Upper lobe of left lung (tissue), 4 donors: ENCODE measurements around the gene WDR13.

Experiments used
- CTCF ChIP-seq, 6 experiments: fragments of 450-650 bp in 4 of 6; fragments of 200-600 bp in 2 of 6; sonication (generic) in 2 of 6; IDR thresholded peaks; one replicate each; pipeline ENCODE4 v1.5.1; 2016 to 2019; ENCODE audit warnings: antibody characterized with exemption in 6 of 6
- EP300 ChIP-seq, 4 donors: sonication (generic); formaldehyde crosslinking; IDR thresholded peaks; one replicate each; pipeline ENCODE4 v1.5.1; 2017; ENCODE audit warnings: antibody characterized with exemption in 4 of 4, control low read depth in 2 of 4
- POLR2AphosphoS5 ChIP-seq, 2 donors: sonication (generic); formaldehyde crosslinking; IDR thresholded peaks; one replicate each; pipeline ENCODE4 v1.5.1; 2017; ENCODE audit warnings: antibody characterized with exemption in 2 of 2

- TF ChIP-seq CTCF (IDR thresholded peaks at IDR 0.05) (no peak), EP300 (IDR thresholded peaks at IDR 0.05) (no peak), POLR2AphosphoS5 (IDR thresholded peaks at IDR 0.05) (no peak)
These were observed 1.4 kb upstream of the WDR13 start for GRCh38 chrX:48595929-48596328.
